GM21825 (cell line): ENCODE results near the gene DBNDD2.

Experiments
- ATAC-seq: cut with Tn5 transposase; IDR thresholded peaks from one replicate; pipeline ENCODE4 v1.9.1; 2021; ENCODE audit warnings: mild to moderate bottlenecking, moderate library complexity; ENCODE audit not compliant: unreplicated experiment

The DBNDD2 gene

GRCh38 chr20:45407783-45408645 lies at the start of gene DBNDD2:
Gene DBNDD2, plus strand, starts transcription at chr20:45408289. Its CDS starts 179 bp downstream, at chr20:45408468.
- ATAC-seq, result no peak

GRCh38 chr20:45359069-45359405 lies 49.1 kb upstream of the DBNDD2 start:
- ATAC-seq, result no peak

- no peak for ATAC-seq
Measured at GRCh38 chr20:45359406-45360148, 48.5 kb upstream of the DBNDD2 start.

- ATAC-seq, result no peak
Measured at GRCh38 chr20:45361793-45362192, 46.3 kb upstream of the DBNDD2 start.

GRCh38 chr20:45362804-45363610 lies 45.1 kb upstream of the DBNDD2 start, which contains the start of gene SYS1:
Gene SYS1, plus strand, starts transcription at chr20:45363156. Its CDS starts 376 bp downstream, at chr20:45363532.
- peak; percentile 67 for ATAC-seq

- ATAC-seq, result no peak
Measured at GRCh38 chr20:45363611-45364492, 44.2 kb upstream of the DBNDD2 start.

- no peak for ATAC-seq
Measured at GRCh38 chr20:45365444-45365970, 42.6 kb upstream of the DBNDD2 start.

- no peak for ATAC-seq
Measured at GRCh38 chr20:45366192-45366591, 41.9 kb upstream of the DBNDD2 start.

GRCh38 chr20:45366631-45367030 lies 41.5 kb upstream of the DBNDD2 start:
- ATAC-seq, result no peak

- ATAC-seq, result no peak
Measured at GRCh38 chr20:45367126-45367525, 41.0 kb upstream of the DBNDD2 start.

GRCh38 chr20:45368221-45368980 lies 39.7 kb upstream of the DBNDD2 start:
- peak; percentile 63 for ATAC-seq

- ATAC-seq, result no peak
Measured at GRCh38 chr20:45370571-45371160, 37.4 kb upstream of the DBNDD2 start.

- ATAC-seq, result no peak
Measured at GRCh38 chr20:45372241-45372640, 35.8 kb upstream of the DBNDD2 start.

GRCh38 chr20:45372646-45373352 lies 35.3 kb upstream of the DBNDD2 start:
- ATAC-seq, result no peak

- peak; percentile 61 for ATAC-seq
Measured at GRCh38 chr20:45373353-45374100, 34.6 kb upstream of the DBNDD2 start.

GRCh38 chr20:45374101-45374467 lies 34.0 kb upstream of the DBNDD2 start:
- ATAC-seq, result no peak

- no peak for ATAC-seq
Measured at GRCh38 chr20:45374966-45375365, 33.1 kb upstream of the DBNDD2 start.

GRCh38 chr20:45377269-45377668 lies 30.8 kb upstream of the DBNDD2 start:
- ATAC-seq, result no peak
